ACHN (cell line): Measurements from ENCODE around the gene MAP2K6.

Experiments
- DNase-seq: peaks from one replicate; pipeline ENCODE4 v3.0.0-alpha.2; 2015
- in situ Hi-C: cut with HindIII; loops from 2 replicates; pipeline ENCODE4 v1.10.0; 2017; ENCODE audit warnings: low sequenced_read_pairs, low pct_ligation_motif_present, low pct_unique_long_range_greater_than_20kb

MAP2K6 gene

DNA sequence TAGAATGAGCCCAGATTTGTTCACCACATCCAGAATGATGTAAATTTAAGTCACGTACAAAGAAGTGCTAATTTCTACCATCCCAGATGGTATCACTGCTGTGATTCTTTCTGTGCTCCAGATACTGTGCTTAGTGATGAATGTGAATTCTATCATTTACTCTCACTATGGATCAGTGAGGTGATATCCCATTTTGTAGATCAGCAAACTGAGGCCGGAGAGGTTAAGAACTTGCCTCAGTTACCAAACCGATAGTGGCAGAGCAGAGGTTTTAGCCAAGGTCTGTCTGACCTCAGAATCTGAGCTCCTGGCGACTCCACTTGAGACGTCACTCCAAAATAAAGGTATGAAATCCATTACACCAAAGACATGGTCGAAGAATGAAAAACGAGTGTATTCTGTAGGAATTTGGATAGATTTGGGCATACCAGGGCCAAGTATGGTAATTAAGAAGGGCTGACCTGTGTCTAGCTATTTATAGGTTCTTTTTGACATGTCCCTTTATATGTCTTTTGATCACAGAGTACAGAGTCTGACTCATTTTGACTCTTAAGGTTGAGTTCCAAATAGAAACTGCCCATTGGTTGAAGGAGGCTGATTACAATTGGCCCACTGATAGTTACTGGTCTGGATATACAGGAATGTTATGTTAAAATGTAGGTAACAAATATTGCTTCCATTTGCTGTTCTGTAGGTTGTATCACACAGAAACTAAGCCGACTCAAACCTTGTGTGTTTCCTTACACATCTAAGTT lies 10.0 kb downstream of the MAP2K6 start:
- no peak for DNase-seq
- in situ Hi-C loops, result no loop called here

DNA sequence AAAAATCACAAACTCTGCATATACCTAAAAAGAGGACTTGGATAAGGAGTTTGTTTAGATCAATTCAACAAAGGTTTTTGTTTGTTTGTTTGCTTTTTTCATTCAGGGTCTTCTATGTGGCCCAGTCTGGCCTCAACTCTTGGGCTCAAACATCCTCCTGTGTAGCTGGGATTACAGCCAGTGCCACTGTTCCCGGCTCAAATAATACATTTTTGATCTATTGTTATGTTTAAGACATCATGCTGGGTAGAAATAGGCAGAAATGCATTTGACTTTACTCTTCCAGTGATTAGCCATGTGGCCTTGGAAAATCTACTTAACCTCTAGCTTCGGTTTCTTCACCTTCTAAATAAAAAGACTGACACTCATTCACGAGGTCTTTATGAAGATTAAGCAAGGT lies 11.5 kb downstream of the MAP2K6 start:
- in situ Hi-C loops, result no loop called here
- DNase-seq, result no peak

DNA sequence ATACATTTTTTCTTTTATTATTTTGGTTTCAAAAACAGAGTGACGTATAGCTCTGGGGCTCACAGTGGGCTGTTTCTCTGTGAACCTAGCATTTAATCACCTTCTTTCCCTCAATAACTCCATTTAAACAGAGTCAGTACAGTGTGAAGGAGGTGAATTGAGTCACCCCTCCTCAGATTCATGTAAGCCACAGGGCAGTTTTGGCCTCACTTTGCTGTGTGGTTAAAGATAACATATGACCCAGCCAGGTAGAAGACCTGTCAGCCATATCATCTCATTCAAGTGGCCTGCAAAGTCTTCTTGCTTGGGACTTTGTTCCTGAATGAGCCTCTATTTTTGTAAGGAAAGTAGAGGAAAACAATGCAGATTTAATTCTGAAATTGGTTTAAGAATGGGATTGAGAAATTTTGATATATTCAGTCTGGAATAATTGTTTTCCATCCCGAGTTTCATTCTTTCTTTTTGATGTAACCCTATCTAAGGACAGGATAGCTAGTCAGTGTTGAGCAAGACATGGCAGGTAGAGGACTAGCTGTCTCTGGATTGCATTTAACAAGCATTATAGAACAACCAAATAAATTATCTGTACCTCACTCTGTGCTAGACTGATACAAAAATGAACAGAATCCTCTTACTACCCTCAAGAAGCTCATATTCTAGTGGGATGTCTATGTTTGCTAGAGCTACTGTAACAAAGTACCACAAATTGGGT lies 13.1 kb downstream of the MAP2K6 start:
- no peak for DNase-seq
- in situ Hi-C loops, result no loop called here

DNA sequence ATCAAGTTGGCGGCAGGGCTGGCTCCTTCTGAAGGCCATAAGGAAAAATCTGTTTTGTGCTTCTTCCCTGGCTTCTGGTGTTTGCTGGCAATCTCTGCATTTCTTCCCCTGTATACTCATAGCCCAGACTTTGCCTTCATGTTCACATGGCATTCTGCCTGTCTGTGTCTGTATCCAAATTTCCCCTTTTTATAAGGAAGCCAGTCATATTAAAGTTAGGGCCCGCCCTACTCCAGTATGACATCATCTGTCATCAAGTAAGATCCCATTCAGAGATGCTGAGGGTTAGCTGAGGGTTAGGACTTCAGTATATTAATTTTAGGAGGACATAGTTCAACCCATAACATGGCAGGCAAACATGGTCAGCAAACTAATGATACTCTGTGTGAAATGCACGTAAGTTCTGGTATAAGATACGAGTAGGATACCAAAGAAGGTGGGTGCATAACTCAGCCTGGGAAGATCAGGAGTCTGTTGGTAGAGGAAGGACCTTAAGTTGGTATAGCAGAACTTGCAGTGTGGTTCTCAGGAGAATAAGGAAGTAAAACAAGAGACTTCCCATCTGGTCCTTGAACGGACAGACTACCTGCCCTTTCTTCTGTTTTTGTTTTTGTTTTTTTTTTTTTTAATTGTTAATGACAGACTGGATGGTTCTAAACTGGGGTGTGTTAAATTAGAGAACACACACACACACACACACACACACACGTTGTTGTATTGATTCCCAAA lies 13.9 kb downstream of the MAP2K6 start:
- no peak for DNase-seq
- in situ Hi-C loops, result no loop called here

DNA sequence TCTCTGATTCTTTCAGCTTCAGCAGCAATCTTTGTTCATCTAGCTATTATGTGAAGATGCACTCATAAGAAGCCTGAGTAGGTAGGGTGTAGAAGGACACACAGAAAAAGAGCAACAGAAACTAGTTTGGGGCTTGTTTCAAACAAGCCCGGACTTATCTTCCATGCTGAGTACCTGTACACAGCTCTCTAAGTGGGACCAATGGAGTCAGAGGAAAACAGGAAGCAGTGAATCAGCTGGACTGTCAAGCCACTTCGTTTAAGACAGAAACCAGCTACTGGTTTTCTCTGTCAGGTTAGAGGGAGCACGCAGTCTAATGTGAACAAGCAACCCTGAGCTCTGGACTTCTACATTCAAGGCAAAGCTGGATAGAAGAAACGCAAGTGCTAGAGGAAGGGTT lies 16.0 kb downstream of the MAP2K6 start:
- in situ Hi-C loops, result no loop called here
- DNase-seq, result no peak

DNA sequence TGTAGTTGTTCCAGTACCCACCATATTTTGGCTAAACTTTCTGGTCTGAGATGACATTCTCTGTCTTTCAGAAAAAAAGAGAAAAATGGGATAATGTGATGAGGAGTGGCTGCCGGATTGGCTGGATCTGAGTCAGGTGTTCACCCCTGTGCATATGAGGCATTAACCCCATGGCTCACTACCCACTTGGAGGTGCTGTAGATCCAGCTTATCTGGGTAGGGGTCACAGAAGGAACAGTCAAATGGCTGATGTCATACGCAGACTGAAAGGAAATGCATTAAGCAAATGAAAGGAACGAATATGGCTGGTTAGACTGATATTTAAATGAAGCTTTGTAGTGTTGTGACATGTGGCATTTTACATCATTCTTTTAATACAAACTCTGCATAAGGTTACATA lies 17.3 kb downstream of the MAP2K6 start:
- in situ Hi-C loops, result no loop called here

DNA sequence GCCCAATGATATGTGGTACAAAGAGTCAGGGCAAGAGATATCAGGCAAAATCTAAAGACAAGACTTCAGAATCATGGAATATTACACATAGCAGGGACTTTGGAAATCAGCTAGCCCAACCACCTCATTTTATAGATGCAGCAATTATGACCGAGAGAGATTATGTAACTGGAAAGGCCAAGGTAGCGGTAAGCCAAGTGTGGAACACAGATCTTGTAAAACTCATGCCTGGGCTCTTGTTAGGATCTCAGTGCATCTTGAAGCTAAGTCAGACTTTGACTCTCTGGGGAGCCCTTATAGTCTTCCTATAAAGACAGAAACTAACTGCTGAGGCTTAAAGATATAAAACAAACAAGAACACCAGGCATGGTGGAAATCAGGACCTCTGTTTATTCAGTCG lies 18.6 kb downstream of the MAP2K6 start:
- no peak for DNase-seq
- in situ Hi-C loops, result no loop called here

More for the DNA sequence above, 17.3 kb downstream of the MAP2K6 start:
- DNase-seq, result no peak

DNA sequence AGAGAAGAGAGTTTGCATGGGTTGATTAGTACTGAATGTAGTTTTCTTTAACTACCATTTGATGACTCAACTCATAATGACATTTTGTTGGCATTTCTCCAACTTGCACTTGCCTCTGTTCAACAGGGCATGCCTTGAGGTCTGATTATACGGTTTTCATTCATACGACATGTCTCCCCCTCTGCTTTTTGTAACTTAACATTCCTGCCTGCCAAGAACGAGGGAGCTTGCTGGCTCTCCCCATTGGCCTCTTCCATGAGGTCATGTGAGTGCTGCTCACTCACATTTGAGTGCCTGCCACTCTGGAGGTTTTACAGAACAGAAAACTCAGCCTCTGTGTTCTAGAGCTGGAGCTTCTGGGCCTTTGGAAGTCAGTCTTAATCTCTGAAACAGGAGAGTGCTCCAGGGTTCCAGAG lies 19.7 kb downstream of the MAP2K6 start:
- DNase-seq, result peak; percentile 9
- in situ Hi-C loops, result no loop called here

DNA sequence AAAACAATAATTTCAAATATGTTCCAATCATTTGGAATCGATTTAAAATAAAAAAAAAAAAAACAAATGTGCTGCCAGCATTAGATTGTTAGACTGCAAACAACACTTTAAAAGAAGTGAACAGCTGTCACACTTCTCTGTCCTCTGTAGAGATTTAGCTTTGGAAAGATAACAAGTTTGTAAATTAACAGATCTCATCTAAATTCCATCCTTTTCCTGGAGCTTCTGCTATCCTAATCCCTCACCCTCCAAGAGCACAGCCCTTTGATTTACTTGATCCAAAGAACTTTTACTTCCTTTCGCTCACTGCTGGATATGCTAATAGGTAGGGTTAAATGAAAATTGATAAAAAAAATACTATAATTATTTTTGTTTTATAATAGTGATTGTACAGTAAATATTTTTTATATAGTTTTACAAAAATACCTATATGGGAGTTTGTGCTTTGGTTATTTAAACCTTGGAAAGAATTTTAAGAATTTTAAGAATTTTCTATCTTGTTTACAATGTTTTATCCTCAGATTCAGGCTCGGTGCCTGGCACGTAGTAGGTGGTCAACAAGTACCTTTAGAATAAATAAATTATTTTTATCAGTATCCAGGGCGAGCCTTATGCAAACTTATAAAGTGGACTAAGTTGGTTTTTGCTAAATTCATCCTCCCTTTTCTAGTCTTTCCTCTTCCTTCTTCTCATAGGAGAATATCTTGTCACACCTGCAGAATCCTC lies 21.6 kb downstream of the MAP2K6 start:
- no peak for DNase-seq
- in situ Hi-C loops, result no loop called here

DNA sequence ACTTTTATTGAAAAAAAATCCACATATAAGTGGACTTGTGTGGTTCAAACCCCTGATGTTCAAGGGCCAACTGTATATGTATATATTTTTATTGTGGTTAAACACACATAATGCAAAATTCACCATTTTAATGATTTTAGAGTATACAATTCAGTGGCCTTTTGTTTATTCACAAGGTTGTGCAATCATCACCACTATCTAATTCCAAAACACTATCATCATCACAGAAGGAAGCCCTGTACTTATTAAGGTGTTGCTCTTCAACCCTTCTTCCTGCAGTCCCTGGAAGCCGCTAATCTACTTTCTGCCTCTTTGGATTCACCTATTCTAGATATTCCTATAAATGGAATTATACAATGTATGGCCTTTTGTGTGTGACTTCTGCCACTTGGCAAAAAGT lies 23.0 kb downstream of the MAP2K6 start:
- in situ Hi-C loops, result no loop called here
- no peak for DNase-seq

- in situ Hi-C loops, result no loop called here
- DNase-seq, result no peak
These were observed 24.3 kb downstream of the MAP2K6 start for GRCh38 chr17:69438776-69439175.

GRCh38 chr17:69441179-69441578 lies 26.7 kb downstream of the MAP2K6 start:
- DNase-seq, result no peak
- in situ Hi-C loops, result no loop called here

DNA sequence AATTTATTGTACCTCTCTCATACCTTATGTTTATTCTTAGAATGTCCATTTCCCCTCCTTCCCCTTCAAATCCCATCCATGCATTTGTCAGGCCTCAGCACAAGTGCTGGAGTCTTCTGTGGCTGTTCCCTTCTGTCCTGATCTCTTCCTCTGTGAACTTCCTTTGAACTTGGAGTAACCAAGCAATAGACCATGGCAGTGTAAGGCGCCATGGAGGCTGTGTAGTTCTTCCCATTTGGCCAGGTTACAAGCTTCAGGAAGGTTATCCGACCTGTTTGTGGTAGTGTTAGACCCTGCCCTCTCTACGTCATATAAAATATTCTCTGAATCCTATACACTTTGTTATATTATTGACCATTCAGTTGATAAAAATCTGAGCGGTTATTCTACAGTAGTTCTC lies 28.6 kb downstream of the MAP2K6 start:
- in situ Hi-C loops, result no loop called here
- DNase-seq, result no peak

DNA sequence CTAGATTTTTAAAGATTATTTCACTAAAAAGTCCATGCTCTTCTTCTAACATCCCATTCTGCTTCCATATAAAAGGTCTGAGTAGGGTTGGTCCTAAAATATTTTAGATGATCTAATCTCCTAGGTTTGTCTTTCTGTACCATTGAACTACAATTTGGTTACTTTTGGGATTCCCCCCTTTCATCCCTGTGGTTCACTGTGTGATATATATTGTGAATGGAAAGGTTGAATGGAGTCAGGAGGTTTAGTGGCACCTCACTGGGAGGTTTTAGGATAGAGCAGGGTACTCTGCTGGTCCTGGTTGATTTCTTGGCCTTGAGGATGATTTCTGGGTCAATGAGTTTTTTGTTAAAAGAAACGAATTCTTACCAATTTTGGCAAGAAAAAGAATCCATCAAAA lies 29.5 kb downstream of the MAP2K6 start:
- no peak for DNase-seq
- in situ Hi-C loops, result no loop called here

- no peak for DNase-seq
- in situ Hi-C loops, result no loop called here
These were observed 30.6 kb downstream of the MAP2K6 start for GRCh38 chr17:69445132-69445531.

- DNase-seq, result no peak
- in situ Hi-C loops, result no loop called here
These were observed 33.2 kb downstream of the MAP2K6 start for GRCh38 chr17:69447726-69448125.

GRCh38 chr17:69448431-69449102 lies 34.1 kb downstream of the MAP2K6 start:
- in situ Hi-C loops, result no loop called here
- peak; percentile 27 for DNase-seq

GRCh38 chr17:69450131-69450530 lies 35.6 kb downstream of the MAP2K6 start:
- DNase-seq, result no peak
- in situ Hi-C loops, result no loop called here
